Neural cell (in vitro differentiated cells): Measurements from ENCODE around the gene PCCA. TPM values are rescaled to one million over a fixed set of nuclear protein-coding genes. Genes with fewer than 3 reads are reported as not detected.
"Not testable (repeated sequence)": the region's sequence is repeated elsewhere in the genome, so short reads cannot be mapped to it uniquely, and the experiment has no call there.

Experiments used
- H2AFZ ChIP-seq: fragments of 200-600, 300-800 bp; sonication (generic), shearing (Covaris generic); 2 replicates; pipeline ENCODE4 v1.6.0; 2014; ENCODE audit warnings: low read depth, mild to moderate bottlenecking, antibody characterized with exemption, low read length, moderate library complexity
- H3F3A ChIP-seq: fragments of 200-600 bp; shearing (Covaris generic); 2 replicates; pipeline ENCODE4 v1.6.1; 2016; ENCODE audit warnings: mild to moderate bottlenecking, moderate library complexity, mixed read lengths, antibody characterized with exemption, low read length; ENCODE audit not compliant: insufficient read depth, poor library complexity, severe bottlenecking
- H3K27ac ChIP-seq: fragments of 200-600, 300-800 bp; sonication (generic), shearing (Covaris generic); 2 replicates; pipeline ENCODE4 v1.5.1; 2014; ENCODE audit warnings: mild to moderate bottlenecking, low read length, moderate library complexity
- H3K27me3 ChIP-seq: fragments of 300-800, 200-600 bp; sonication (generic), shearing (Covaris generic); 2 replicates; pipeline ENCODE4 v1.6.0; 2014; ENCODE audit warnings: mild to moderate bottlenecking, low read depth, low read length, moderate library complexity; ENCODE audit not compliant: insufficient read depth
- H3K36me3 ChIP-seq: fragments of 300-800, 200-600 bp; sonication (generic), shearing (Covaris generic); 2 replicates; pipeline ENCODE4 v1.5.1; 2014; ENCODE audit warnings: mild to moderate bottlenecking, antibody characterized with exemption, low read length, moderate library complexity; ENCODE audit not compliant: insufficient read depth
- H3K4me2 ChIP-seq: fragments of 300-800, 200-600 bp; sonication (generic), shearing (Covaris generic); 2 replicates; pipeline ENCODE4 v1.6.0; 2014; ENCODE audit warnings: mild to moderate bottlenecking, low read length
- H3K4me3 ChIP-seq: fragments of 300-800, 200-600 bp; sonication (generic), shearing (Covaris generic); 2 replicates; pipeline ENCODE4 v1.5.1; 2014; ENCODE audit warnings: mild to moderate bottlenecking, low read length, moderate library complexity
- H3K79me2 ChIP-seq: fragments of 200-600 bp; shearing (Covaris generic); replicated peaks from 2 replicates; pipeline ENCODE4 v1.6.0; 2014; ENCODE audit warnings: mild to moderate bottlenecking, low read length, moderate library complexity; ENCODE audit not compliant: insufficient read depth
- H3K9ac ChIP-seq: fragments of 300-800, 200-600 bp; sonication (generic), shearing (Covaris generic); 2 replicates; pipeline ENCODE4 v1.6.1; 2016; ENCODE audit warnings: mild to moderate bottlenecking, low read length, mixed read lengths
- H3K9me2 ChIP-seq: fragments of 200-600 bp; shearing (Covaris generic); 2 replicates; pipeline ENCODE4 v1.6.1; 2016; ENCODE audit warnings: mild to moderate bottlenecking, low read length, mixed read lengths; ENCODE audit not compliant: insufficient read depth
- H3K9me3 ChIP-seq: fragments of 200-600, 300-800 bp; sonication (generic), shearing (Covaris generic); 2 replicates; pipeline ENCODE4 v1.6.1; 2016; ENCODE audit warnings: mild to moderate bottlenecking, mixed run types, low read length, moderate library complexity, mixed read lengths
- H4K20me1 ChIP-seq: fragments of 200-600 bp; shearing (Covaris generic); 2 replicates; pipeline ENCODE4 v1.6.1; 2016; ENCODE audit warnings: mild to moderate bottlenecking, mixed run types; ENCODE audit not compliant: insufficient read depth
- EP300 ChIP-seq: fragments of 450-650 bp; conservative IDR thresholded peaks from 2 replicates; pipeline ENCODE4 v1.6.1; 2014; ENCODE audit warnings: antibody characterized with exemption, mild to moderate bottlenecking, moderate library complexity; ENCODE audit not compliant: poor library complexity, severe bottlenecking
- EZH2 ChIP-seq: fragments of 200-600, 300-800 bp; shearing (Covaris generic), sonication (generic); IDR thresholded peaks from 2 replicates; pipeline ENCODE4 v1.6.1; 2014; ENCODE audit warnings: antibody characterized with exemption, low read length, borderline replicate concordance, mild to moderate bottlenecking; ENCODE audit not compliant: insufficient read depth, poor library complexity, severe bottlenecking
- MXI1 ChIP-seq: fragments of 450-650 bp; conservative IDR thresholded peaks from 2 replicates; pipeline ENCODE4 v1.6.1; 2014; ENCODE audit warnings: antibody characterized with exemption, mild to moderate bottlenecking; ENCODE audit not compliant: poor library complexity, severe bottlenecking
- POLR2AphosphoS5 ChIP-seq: IDR thresholded peaks from 2 replicates; pipeline ENCODE4 v1.6.1; 2012
- RAD21 ChIP-seq: fragments of 450-650 bp; conservative IDR thresholded peaks from 2 replicates; pipeline ENCODE4 v1.6.1; 2014; ENCODE audit warnings: antibody characterized with exemption, mild to moderate bottlenecking, moderate library complexity
- SMC3 ChIP-seq: fragments of 450-650 bp; conservative IDR thresholded peaks from 2 replicates; pipeline ENCODE4 v1.6.1; 2014; ENCODE audit warnings: antibody characterized with exemption, mild to moderate bottlenecking, moderate library complexity; ENCODE audit not compliant: poor library complexity
- TAF1 ChIP-seq: IDR thresholded peaks from 2 replicates; pipeline ENCODE4 v1.6.1; 2012; ENCODE audit warnings: low read depth
- polyA plus RNA-seq: library from polyadenylated mRNA; depleted of rRNA; stranded (reverse); fragments of >200 nt; gene quantifications from 2 replicates; pipeline ENCODE4 v1.2.3, GENCODE V29; 2014
- TF ChIP-seq, protein P1 (sequence below): fragments of 450-650 bp; IDR thresholded peaks from 2 replicates; pipeline ENCODE4 v1.5.1; 2014; ENCODE audit warnings: antibody characterized with exemption, mild to moderate bottlenecking, moderate library complexity; ENCODE audit not compliant: poor library complexity, severe bottlenecking
- TF ChIP-seq, protein P2 (sequence below): IDR thresholded peaks from 2 replicates; pipeline ENCODE4 v1.6.1; 2012; ENCODE audit warnings: borderline replicate concordance

Gene PCCA
- polyA plus RNA-seq, 1 donor from 2014 or later, result 17.0 TPM

DNA sequence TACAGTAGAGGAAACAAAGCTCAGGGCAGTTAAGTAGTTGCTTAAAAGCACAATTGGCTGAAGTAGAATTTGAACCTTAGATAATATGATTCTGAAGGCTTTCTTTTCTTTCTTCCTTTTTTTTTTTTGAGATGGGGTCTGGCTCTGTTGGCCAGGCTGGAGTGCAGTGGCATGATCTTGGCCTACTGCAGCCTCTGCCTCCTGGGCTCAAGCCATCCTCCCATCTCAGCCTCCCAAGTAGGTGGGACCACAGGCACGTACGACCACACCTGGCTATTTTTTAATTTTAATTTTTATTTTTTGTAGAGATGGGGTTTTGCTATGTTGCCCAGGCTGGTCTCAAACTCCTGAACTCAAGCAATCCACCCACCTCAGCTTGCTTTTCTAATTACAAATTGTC, 3.4 kb downstream of the PCCA start:
- H4K20me1 ChIP-seq, H2AFZ ChIP-seq, H3F3A ChIP-seq, H3K9ac ChIP-seq, H3K27me3 ChIP-seq, H3K9me3 ChIP-seq, H3K27ac ChIP-seq, H3K4me3 ChIP-seq, H3K4me2 ChIP-seq, H3K36me3 ChIP-seq, H3K9me2 ChIP-seq: not testable (repeated sequence)
- H3K79me2 ChIP-seq, result peaks cover 73% of the 10 kb centered on the region

DNA sequence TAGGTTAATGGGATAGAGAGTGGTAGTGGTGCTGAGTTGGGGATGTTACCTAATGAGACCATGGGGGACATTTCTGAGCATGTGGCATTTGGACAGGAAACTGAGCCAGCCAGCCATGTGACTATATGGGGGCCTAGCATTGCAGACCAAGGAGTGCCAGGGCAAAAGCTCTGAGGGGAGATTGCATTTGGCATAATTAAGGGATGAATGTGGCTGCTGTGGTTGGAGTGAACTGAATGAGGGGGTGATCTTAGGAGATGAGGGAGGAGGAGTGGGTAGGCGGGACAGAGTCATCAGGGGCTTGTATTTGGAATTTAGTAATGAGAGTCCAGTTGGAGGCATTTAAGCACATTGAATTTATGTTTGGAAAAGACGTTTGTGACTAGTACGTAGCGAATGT, 6.6 kb downstream of the PCCA start:
- no peak overlapping the region for H2AFZ ChIP-seq
- H3K27ac ChIP-seq, result no peak overlapping the region
- no peaks in the 10 kb centered on the region for H3K36me3 ChIP-seq
- peaks cover 79% of the 10 kb centered on the region for H3K79me2 ChIP-seq
- no peaks in the 10 kb centered on the region for H3F3A ChIP-seq
- H3K4me2 ChIP-seq, result no peak overlapping the region
- no peaks in the 10 kb centered on the region for H3K27me3 ChIP-seq
- no peak overlapping the region for H3K4me3 ChIP-seq
- no peaks in the 10 kb centered on the region for H4K20me1 ChIP-seq
- H3K9ac ChIP-seq, result no peak overlapping the region
- H3K9me3 ChIP-seq, result no peaks in the 10 kb centered on the region
- no peaks in the 10 kb centered on the region for H3K9me2 ChIP-seq
- TF ChIP-seq EZH2 (no peak), RAD21 (no peak), EP300 (no peak), SMC3 (no peak), MXI1 (no peak), TAF1 (no peak), POLR2AphosphoS5 (no peak)
- TF ChIP-seq, protein P1, sequence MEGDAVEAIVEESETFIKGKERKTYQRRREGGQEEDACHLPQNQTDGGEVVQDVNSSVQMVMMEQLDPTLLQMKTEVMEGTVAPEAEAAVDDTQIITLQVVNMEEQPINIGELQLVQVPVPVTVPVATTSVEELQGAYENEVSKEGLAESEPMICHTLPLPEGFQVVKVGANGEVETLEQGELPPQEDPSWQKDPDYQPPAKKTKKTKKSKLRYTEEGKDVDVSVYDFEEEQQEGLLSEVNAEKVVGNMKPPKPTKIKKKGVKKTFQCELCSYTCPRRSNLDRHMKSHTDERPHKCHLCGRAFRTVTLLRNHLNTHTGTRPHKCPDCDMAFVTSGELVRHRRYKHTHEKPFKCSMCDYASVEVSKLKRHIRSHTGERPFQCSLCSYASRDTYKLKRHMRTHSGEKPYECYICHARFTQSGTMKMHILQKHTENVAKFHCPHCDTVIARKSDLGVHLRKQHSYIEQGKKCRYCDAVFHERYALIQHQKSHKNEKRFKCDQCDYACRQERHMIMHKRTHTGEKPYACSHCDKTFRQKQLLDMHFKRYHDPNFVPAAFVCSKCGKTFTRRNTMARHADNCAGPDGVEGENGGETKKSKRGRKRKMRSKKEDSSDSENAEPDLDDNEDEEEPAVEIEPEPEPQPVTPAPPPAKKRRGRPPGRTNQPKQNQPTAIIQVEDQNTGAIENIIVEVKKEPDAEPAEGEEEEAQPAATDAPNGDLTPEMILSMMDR, result no peak
- TF ChIP-seq, protein P2, sequence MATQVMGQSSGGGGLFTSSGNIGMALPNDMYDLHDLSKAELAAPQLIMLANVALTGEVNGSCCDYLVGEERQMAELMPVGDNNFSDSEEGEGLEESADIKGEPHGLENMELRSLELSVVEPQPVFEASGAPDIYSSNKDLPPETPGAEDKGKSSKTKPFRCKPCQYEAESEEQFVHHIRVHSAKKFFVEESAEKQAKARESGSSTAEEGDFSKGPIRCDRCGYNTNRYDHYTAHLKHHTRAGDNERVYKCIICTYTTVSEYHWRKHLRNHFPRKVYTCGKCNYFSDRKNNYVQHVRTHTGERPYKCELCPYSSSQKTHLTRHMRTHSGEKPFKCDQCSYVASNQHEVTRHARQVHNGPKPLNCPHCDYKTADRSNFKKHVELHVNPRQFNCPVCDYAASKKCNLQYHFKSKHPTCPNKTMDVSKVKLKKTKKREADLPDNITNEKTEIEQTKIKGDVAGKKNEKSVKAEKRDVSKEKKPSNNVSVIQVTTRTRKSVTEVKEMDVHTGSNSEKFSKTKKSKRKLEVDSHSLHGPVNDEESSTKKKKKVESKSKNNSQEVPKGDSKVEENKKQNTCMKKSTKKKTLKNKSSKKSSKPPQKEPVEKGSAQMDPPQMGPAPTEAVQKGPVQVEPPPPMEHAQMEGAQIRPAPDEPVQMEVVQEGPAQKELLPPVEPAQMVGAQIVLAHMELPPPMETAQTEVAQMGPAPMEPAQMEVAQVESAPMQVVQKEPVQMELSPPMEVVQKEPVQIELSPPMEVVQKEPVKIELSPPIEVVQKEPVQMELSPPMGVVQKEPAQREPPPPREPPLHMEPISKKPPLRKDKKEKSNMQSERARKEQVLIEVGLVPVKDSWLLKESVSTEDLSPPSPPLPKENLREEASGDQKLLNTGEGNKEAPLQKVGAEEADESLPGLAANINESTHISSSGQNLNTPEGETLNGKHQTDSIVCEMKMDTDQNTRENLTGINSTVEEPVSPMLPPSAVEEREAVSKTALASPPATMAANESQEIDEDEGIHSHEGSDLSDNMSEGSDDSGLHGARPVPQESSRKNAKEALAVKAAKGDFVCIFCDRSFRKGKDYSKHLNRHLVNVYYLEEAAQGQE, result no peak

DNA sequence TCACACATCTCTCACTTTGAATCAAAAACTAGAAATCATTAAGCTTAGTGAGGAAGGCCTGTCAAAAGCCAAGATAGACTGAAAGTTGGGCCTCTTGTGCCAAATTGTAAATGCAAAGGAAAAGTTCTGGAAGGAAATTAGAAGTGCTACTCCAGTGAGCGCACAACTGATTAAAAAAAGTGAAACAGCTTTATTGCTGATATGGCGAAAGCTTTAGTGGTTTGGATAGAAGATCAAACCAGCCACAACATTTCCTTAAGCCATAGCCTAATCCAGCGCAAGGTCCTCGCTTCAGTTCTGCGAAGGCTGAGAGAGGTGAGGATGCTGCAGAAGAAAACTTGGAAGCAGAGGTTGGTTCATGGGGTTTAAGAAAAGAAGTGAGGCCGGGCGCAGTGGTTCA, 7.6 kb downstream of the PCCA start:
- no peak overlapping the region for H3K4me2 ChIP-seq
- H3K4me3 ChIP-seq, result no peak overlapping the region
- no peak overlapping the region for H3K9ac ChIP-seq
- no peaks in the 10 kb centered on the region for H3K27me3 ChIP-seq
- peaks cover 74% of the 10 kb centered on the region for H3K79me2 ChIP-seq
- no peaks in the 10 kb centered on the region for H4K20me1 ChIP-seq
- H3K36me3 ChIP-seq, result no peaks in the 10 kb centered on the region
- H2AFZ ChIP-seq, result no peak overlapping the region
- no peaks in the 10 kb centered on the region for H3K9me3 ChIP-seq
- H3K27ac ChIP-seq, result no peak overlapping the region
- TF ChIP-seq EP300 (no peak), TAF1 (no peak), EZH2 (no peak), RAD21 (no peak), MXI1 (no peak), SMC3 (no peak), POLR2AphosphoS5 (no peak)
- TF ChIP-seq, protein P2, result no peak
- TF ChIP-seq, protein P1, result no peak
- no peaks in the 10 kb centered on the region for H3F3A ChIP-seq
- H3K9me2 ChIP-seq, result no peaks in the 10 kb centered on the region
